Skeletal muscle satellite cell (primary cell): Measurements from ENCODE around the gene STMN1.
"Not testable (repeated sequence)": the region's sequence is repeated elsewhere in the genome, so short reads cannot be mapped to it uniquely, and the experiment has no call there.

Source experiments
- H3K27me3 ChIP-seq: 2 replicates; pipeline ENCODE4 v1.7.0; 2013; ENCODE audit warnings: low read length; ENCODE audit not compliant: control insufficient read depth, insufficient read depth
- H3K36me3 ChIP-seq: 2 replicates; pipeline ENCODE4 v1.7.0; 2013; ENCODE audit warnings: mild to moderate bottlenecking, control low read depth, low read length; ENCODE audit not compliant: insufficient read depth
- H3K4me1 ChIP-seq: 2 replicates; pipeline ENCODE4 v1.7.0; 2013; ENCODE audit warnings: low read length; ENCODE audit not compliant: control insufficient read depth, insufficient read depth
- H3K4me2 ChIP-seq: 2 replicates; pipeline ENCODE4 v1.7.0; 2013; ENCODE audit warnings: mild to moderate bottlenecking, low read length
- H3K4me3 ChIP-seq: 2 replicates; pipeline ENCODE4 v1.7.0; 2013; ENCODE audit warnings: low read length
- H3K9ac ChIP-seq: 2 replicates; pipeline ENCODE4 v1.7.0; 2013; ENCODE audit warnings: mild to moderate bottlenecking, low read depth, low read length, moderate library complexity
- H3K9me3 ChIP-seq: replicated peaks from 2 replicates; pipeline ENCODE4 v1.7.0; 2013; ENCODE audit warnings: mild to moderate bottlenecking, control low read depth, low read length

Gene STMN1

GRCh38 chr1:25932811-25933400 is 26.7 kb upstream of the STMN1 start:
- not testable (repeated sequence) for H3K4me3 ChIP-seq, H3K9ac ChIP-seq, H3K4me1 ChIP-seq, H3K36me3 ChIP-seq, H3K4me2 ChIP-seq, H3K9me3 ChIP-seq
- peaks cover 12% of the 10 kb centered on the region for H3K27me3 ChIP-seq

GRCh38 chr1:25932321-25932720 is 26.1 kb upstream of the STMN1 start:
- Histone ChIP-seq H3K4me2 (no peak overlapping the region), H3K9ac (no peak overlapping the region), H3K4me3 (no peak overlapping the region), H3K4me1 (peaks cover under 1% of the 10 kb centered on the region), H3K9me3 (no peaks in the 10 kb centered on the region), H3K27me3 (peaks cover 13% of the 10 kb centered on the region), H3K36me3 (no peaks in the 10 kb centered on the region)

GRCh38 chr1:25929016-25929415 is 22.8 kb upstream of the STMN1 start:
- H3K9me3 ChIP-seq, result no peaks in the 10 kb centered on the region
- H3K9ac ChIP-seq, result no peak overlapping the region
- no peaks in the 10 kb centered on the region for H3K36me3 ChIP-seq
- H3K4me3 ChIP-seq, result no peak overlapping the region
- H3K4me1 ChIP-seq, result peaks cover 5% of the 10 kb centered on the region
- no peak overlapping the region for H3K4me2 ChIP-seq
- peaks cover 9% of the 10 kb centered on the region for H3K27me3 ChIP-seq

GRCh38 chr1:25927521-25928265 is 21.5 kb upstream of the STMN1 start:
- Histone ChIP-seq H3K4me1 (peaks cover 13% of the 10 kb centered on the region), H3K9me3 (no peaks in the 10 kb centered on the region), H3K27me3 (peaks cover 3% of the 10 kb centered on the region), H3K9ac (no peak overlapping the region), H3K4me2 (no peak overlapping the region), H3K4me3 (no peak overlapping the region), H3K36me3 (no peaks in the 10 kb centered on the region)

- no peak overlapping the region for H3K9ac ChIP-seq
- no peak overlapping the region for H3K4me3 ChIP-seq
- no peaks in the 10 kb centered on the region for H3K9me3 ChIP-seq
- H3K4me1 ChIP-seq, result peaks cover 21% of the 10 kb centered on the region
- peaks cover 3% of the 10 kb centered on the region for H3K27me3 ChIP-seq
- H3K4me2 ChIP-seq, result no peak overlapping the region
- H3K36me3 ChIP-seq, result no peaks in the 10 kb centered on the region
Observed at GRCh38 chr1:25926731-25927496, 20.7 kb upstream of the STMN1 start.

GRCh38 chr1:25924454-25924853 is 18.2 kb upstream of the STMN1 start:
- H3K4me1 ChIP-seq, result peaks cover 22% of the 10 kb centered on the region
- H3K9me3 ChIP-seq, result no peaks in the 10 kb centered on the region
- H3K27me3 ChIP-seq, result peaks cover 3% of the 10 kb centered on the region
- H3K36me3 ChIP-seq, result no peaks in the 10 kb centered on the region
- H3K4me2 ChIP-seq, result no peak overlapping the region
- H3K4me3 ChIP-seq, result no peak overlapping the region
- H3K9ac ChIP-seq, result no peak overlapping the region

- peak overlapping the region; percentile 93 for H3K4me2 ChIP-seq
- H3K4me1 ChIP-seq, result peaks cover 28% of the 10 kb centered on the region
- H3K9me3 ChIP-seq, result no peaks in the 10 kb centered on the region
- H3K4me3 ChIP-seq, result peak overlapping the region; percentile 71
- H3K9ac ChIP-seq, result peak overlapping the region; percentile 79
- H3K36me3 ChIP-seq, result no peaks in the 10 kb centered on the region
- peaks cover 3% of the 10 kb centered on the region for H3K27me3 ChIP-seq
Observed at GRCh38 chr1:25922971-25923552, 16.8 kb upstream of the STMN1 start.

GRCh38 chr1:25922056-25922970 is 16.1 kb upstream of the STMN1 start:
- no peaks in the 10 kb centered on the region for H3K9me3 ChIP-seq
- H3K36me3 ChIP-seq, result no peaks in the 10 kb centered on the region
- H3K4me3 ChIP-seq, result peak overlapping the region; percentile 71
- H3K9ac ChIP-seq, result peak overlapping the region; percentile 79
- peak overlapping the region; percentile 93 for H3K4me2 ChIP-seq
- no peaks in the 10 kb centered on the region for H3K27me3 ChIP-seq
- H3K4me1 ChIP-seq, result peaks cover 32% of the 10 kb centered on the region

GRCh38 chr1:25918615-25919014 is 12.4 kb upstream of the STMN1 start:
- H3K4me2 ChIP-seq, result no peak overlapping the region
- peaks cover 28% of the 10 kb centered on the region for H3K4me1 ChIP-seq

GRCh38 chr1:25917996-25918395 is 11.8 kb upstream of the STMN1 start:
- no peak overlapping the region for H3K4me3 ChIP-seq
- no peaks in the 10 kb centered on the region for H3K27me3 ChIP-seq
- H3K36me3 ChIP-seq, result no peaks in the 10 kb centered on the region
- peaks cover 22% of the 10 kb centered on the region for H3K4me1 ChIP-seq
- no peak overlapping the region for H3K9ac ChIP-seq
- no peak overlapping the region for H3K4me2 ChIP-seq
- no peaks in the 10 kb centered on the region for H3K9me3 ChIP-seq

More at GRCh38 chr1:25918615-25919014, 12.4 kb upstream of the STMN1 start:
- H3K4me3 ChIP-seq, result no peak overlapping the region
- H3K9me3 ChIP-seq, result no peaks in the 10 kb centered on the region
- no peak overlapping the region for H3K9ac ChIP-seq
- no peaks in the 10 kb centered on the region for H3K27me3 ChIP-seq
- H3K36me3 ChIP-seq, result no peaks in the 10 kb centered on the region
